ENCODE data around the gene UGCG. TPM values are rescaled to one million over a fixed set of nuclear protein-coding genes. Genes with fewer than 3 reads are reported as not detected.

The UGCG gene
- total and polyA plus RNA-seq, 10 of the 15 experiments (the other 5 are each of a cell fraction or from before 2014, with no cell fraction given) = 21.7 to 96.6 (median 48.9) TPM

- TF ChIP-seq EP300 (IDR thresholded peaks at IDR 0.05; ENCODE audit: borderline replicate concordance in 1 of 2, control insufficient read depth in 1 of 2, low read depth in 2 of 2, low read length in 2 of 2) = peak; percentile 68 to 77; a peak in 2 of 4 replicates
- peak; percentile 83 for TF ChIP-seq SKIL (IDR thresholded peaks at IDR 0.05; ENCODE audit: low read depth, poor library complexity, severe bottlenecking)
- peak; percentile 92 for TF ChIP-seq IKZF1 (conservative IDR thresholded peaks at IDR 0.05)
- TF ChIP-seq ATF3 (IDR thresholded peaks at IDR 0.05; ENCODE audit: borderline replicate concordance, extremely low read depth, low read depth, low read length) = no peak
- TF ChIP-seq ZNF687 (IDR thresholded peaks at IDR 0.05) = peak; percentile 70
- TF ChIP-seq BHLHE40 (IDR thresholded peaks at IDR 0.05; ENCODE audit: borderline replicate concordance in 1 of 2, low read depth in 2 of 2, low read length in 1 of 2) = peak; percentile 63 to 71; a peak in 2 of 4 replicates
- TF ChIP-seq MLLT1 (IDR thresholded peaks at IDR 0.05) = 0 out of 2 replicates have a peak, but pooled peaks have one; percentile 52
- TF ChIP-seq GABPA (IDR thresholded peaks at IDR 0.05; ENCODE audit: low read depth) = 0 out of 2 replicates have a peak, but pooled peaks have one; percentile 34
- no peak for TF ChIP-seq E2F8 (IDR thresholded peaks at IDR 0.05; ENCODE audit: low read depth, partially characterized antibody)
- TF ChIP-seq TAF1 (IDR thresholded peaks at IDR 0.05; ENCODE audit: borderline replicate concordance, low read depth, low read length) = no peak
- TF ChIP-seq POLR2AphosphoS5 (IDR thresholded peaks at IDR 0.05; ENCODE audit: low read length) = peak; percentile 20
- peak; percentile 40; the same call in 1 of the 2 replicates for TF ChIP-seq RAD51 (IDR thresholded peaks at IDR 0.05)
- peak; percentile 50; the same call in 1 of the 2 replicates for TF ChIP-seq BMI1 (IDR thresholded peaks at IDR 0.05; ENCODE audit: borderline replicate concordance)
- TF ChIP-seq SMC3 (IDR thresholded peaks at IDR 0.05; ENCODE audit: borderline replicate concordance, low read length) = peak; percentile 32; the same call in 1 of the 2 replicates
- TF ChIP-seq CHD2 (IDR thresholded peaks at IDR 0.05; ENCODE audit: borderline replicate concordance, low read depth, low read length) = peak; percentile 36; the same call in 1 of the 2 replicates
- no peak for TF ChIP-seq SMAD1 (IDR thresholded peaks at IDR 0.05; ENCODE audit: low read depth, partially characterized antibody)
- TF ChIP-seq RUNX3 (IDR thresholded peaks at IDR 0.05; ENCODE audit: low read length) = peak; percentile 89
Measured at GRCh38 chr9:111937781-111938426, 41.3 kb downstream of the UGCG start (continued).

All from GM12878 (cell line).